H1 (cell line): ENCODE data around the gene TDRD12. TPM values are rescaled to one million over a fixed set of nuclear protein-coding genes. Genes with fewer than 3 reads are reported as not detected.
A peak's percentile ranks its signal among the peaks of the same experiment; 100 is the strongest.

Experiments used
- CTCF ChIA-PET: fragments of 300-600 bp; sonication (Branson Sonifier 250); formaldehyde crosslinking; loops from one replicate; lab custom pipeline; 2021; ENCODE audit not compliant: partially characterized antibody; lab: Charles Lee
- POLR2A ChIA-PET: fragments of 300-600 bp; sonication (Branson Sonifier 250); formaldehyde crosslinking; loops from one replicate; lab custom pipeline; 2021; ENCODE audit warnings: inconsistent platforms; ENCODE audit not compliant: partially characterized antibody; lab: Charles Lee
- DNase-seq, 2 experiments: peaks; one replicate each; pipeline versions ENCODE4 v3.0.0 to v3.0.0-alpha.2; 2010 to 2022; ENCODE audit warnings: low spot score in 2 of 2, low read depth in 1 of 2, mixed read lengths in 1 of 2
- FAIRE-seq: peaks from 2 replicates; lab custom pipeline; 2011; peaks lifted over from hg19 to GRCh38; lab: Jason Lieb, UNC
- H2AFZ ChIP-seq: 2 replicates; pipeline ENCODE4 v1.8.1; 2012; ENCODE audit warnings: low read length, inconsistent platforms
- H2AK5ac ChIP-seq: 2 replicates; pipeline ENCODE4 v1.6.1; 2013; ENCODE audit warnings: low read depth, low read length
- H2BK120ac ChIP-seq: replicated peaks from 2 replicates; pipeline ENCODE3; 2013; ENCODE audit warnings: low read depth, low read length, inconsistent platforms
- H2BK12ac ChIP-seq: 2 replicates; pipeline ENCODE4 v1.6.1; 2013; ENCODE audit warnings: low read depth, low read length
- H2BK15ac ChIP-seq: 2 replicates; pipeline ENCODE4 v1.6.1; 2013; ENCODE audit warnings: low read length
- H2BK20ac ChIP-seq: 2 replicates; pipeline ENCODE4 v1.6.1; 2013; ENCODE audit warnings: low read length
- H2BK5ac ChIP-seq: 2 replicates; pipeline ENCODE4 v1.6.1; 2013; ENCODE audit warnings: low read depth, low read length
- H3K14ac ChIP-seq: 2 replicates; pipeline ENCODE4 v1.6.1; 2013; ENCODE audit warnings: inconsistent platforms; ENCODE audit not compliant: insufficient read length
- H3K18ac ChIP-seq: 2 replicates; pipeline ENCODE4 v1.6.1; 2013; ENCODE audit warnings: low read length; ENCODE audit errors: extremely low read depth
- H3K23ac ChIP-seq: 2 replicates; pipeline ENCODE4 v1.6.1; 2013; ENCODE audit warnings: inconsistent platforms; ENCODE audit not compliant: insufficient read length
- H3K23me2 ChIP-seq: 2 replicates; pipeline ENCODE4 v1.6.1; 2013; ENCODE audit warnings: low read depth, low read length
- H3K27ac ChIP-seq: 2 replicates; pipeline ENCODE4 v1.6.1; 2011; ENCODE audit warnings: low read depth, low read length, inconsistent platforms
- H3K27me3 ChIP-seq, 4 experiments: replicated peaks in 1 of 4; 1 replicate in 1 of 4; 2 replicates in 3 of 4; pipeline versions ENCODE4 v1.6.1 to v1.8.1; 2011 to 2013; ENCODE audit warnings: low read length in 3 of 4, mild to moderate bottlenecking in 3 of 4, inconsistent platforms in 2 of 4, mixed read lengths in 2 of 4, moderate library complexity in 1 of 4; ENCODE audit not compliant: control insufficient read depth in 3 of 4, insufficient read depth in 3 of 4; ENCODE audit errors: extremely low read depth in 1 of 4
- H3K36me3 ChIP-seq, 4 experiments: 2 replicates each; pipeline versions ENCODE4 v1.6.1 to v1.8.1; 2011 to 2013; ENCODE audit warnings: mild to moderate bottlenecking in 4 of 4, low read length in 3 of 4, moderate library complexity in 2 of 4, control low read depth in 1 of 4, inconsistent platforms in 1 of 4; ENCODE audit not compliant: insufficient read depth in 4 of 4, control insufficient read depth in 2 of 4
- H3K4ac ChIP-seq: replicated peaks from 2 replicates; pipeline ENCODE3; 2013; ENCODE audit warnings: low read length, low read depth, mixed read lengths, inconsistent platforms; ENCODE audit not compliant: insufficient read length
- H3K4me1 ChIP-seq, 4 experiments: replicated peaks in 1 of 4; 1 replicate in 1 of 4; 2 replicates in 3 of 4; pipeline versions ENCODE4 v1.6.1 to v1.8.1; 2011 to 2013; ENCODE audit warnings: low read length in 3 of 4, inconsistent platforms in 2 of 4, mixed read lengths in 1 of 4; ENCODE audit not compliant: insufficient read depth in 4 of 4, control insufficient read depth in 3 of 4
- H3K4me2 ChIP-seq, 2 experiments: 2 replicates each; pipeline versions ENCODE4 v1.6.1 to v1.8.1; 2011 to 2013; ENCODE audit warnings: low read depth in 2 of 2, low read length in 2 of 2, control low read depth in 1 of 2, inconsistent platforms in 1 of 2, mild to moderate bottlenecking in 1 of 2; ENCODE audit not compliant: insufficient read depth in 1 of 2
- H3K4me3 ChIP-seq, 4 experiments: fragments of 200-600, 300-600 bp in 1 of 4; sonication (generic), shearing (Covaris generic), sonication (Bioruptor Twin) in 1 of 4; 2 replicates each; pipeline versions ENCODE4 v1.5.1 to v1.8.1; 2011 to 2016; ENCODE audit warnings: low read length in 4 of 4, low read depth in 3 of 4, control low read depth in 2 of 4, inconsistent platforms in 2 of 4, mild to moderate bottlenecking in 2 of 4, mixed read lengths in 1 of 4, moderate library complexity in 1 of 4; ENCODE audit not compliant: insufficient read depth in 2 of 4; ENCODE audit errors: extremely low read depth in 1 of 4
- H3K56ac ChIP-seq: replicated peaks from 2 replicates; pipeline ENCODE3; 2013; ENCODE audit warnings: low read depth, mild to moderate bottlenecking, mixed read lengths, low read length, inconsistent platforms; ENCODE audit not compliant: insufficient read length
- H3K79me1 ChIP-seq: 2 replicates; pipeline ENCODE4 v1.6.1; 2013; ENCODE audit warnings: low read depth, low read length, control low read depth
- H3K79me2 ChIP-seq, 2 experiments: 2 replicates each; pipeline versions ENCODE4 v1.6.1 to v1.8.1; 2012 to 2013; ENCODE audit warnings: low read length in 2 of 2, mild to moderate bottlenecking in 2 of 2, inconsistent platforms in 1 of 2; ENCODE audit not compliant: insufficient read depth in 2 of 2, control insufficient read depth in 1 of 2
- H3K9ac ChIP-seq, 4 experiments: replicated peaks in 1 of 4; 1 replicate in 1 of 4; 2 replicates in 3 of 4; pipeline versions ENCODE4 v1.6.1 to v1.8.1; 2011 to 2013; ENCODE audit warnings: low read depth in 3 of 4, low read length in 3 of 4, control low read depth in 2 of 4, mild to moderate bottlenecking in 2 of 4, moderate library complexity in 2 of 4, inconsistent platforms in 1 of 4; ENCODE audit errors: extremely low read depth in 1 of 4
- H3K9me3 ChIP-seq, 2 experiments: 2 replicates each; pipeline versions ENCODE4 v1.6.1 to v1.8.1; 2012 to 2013; ENCODE audit warnings: mild to moderate bottlenecking in 2 of 2, moderate library complexity in 2 of 2, control low read depth in 1 of 2, inconsistent platforms in 1 of 2, low read depth in 1 of 2, low read length in 1 of 2, mixed read lengths in 1 of 2; ENCODE audit not compliant: insufficient read depth in 2 of 2
- H4K20me1 ChIP-seq, 2 experiments: replicated peaks in 1 of 2; 2 replicates each; pipeline versions ENCODE3 to v1.8.1; 2011 to 2013; ENCODE audit warnings: inconsistent platforms in 2 of 2, low read length in 2 of 2, mild to moderate bottlenecking in 1 of 2; ENCODE audit not compliant: insufficient read depth in 2 of 2, control insufficient read depth in 1 of 2
- H4K5ac ChIP-seq: 2 replicates; pipeline ENCODE4 v1.6.1; 2013; ENCODE audit warnings: low read length, low read depth, mixed read lengths, inconsistent platforms; ENCODE audit not compliant: insufficient read length
- H4K8ac ChIP-seq: 2 replicates; pipeline ENCODE4 v1.8.0; 2013; ENCODE audit warnings: mild to moderate bottlenecking, moderate library complexity, low read length, inconsistent platforms; ENCODE audit not compliant: insufficient read depth; ENCODE audit errors: extremely low read depth
- H4K91ac ChIP-seq: replicated peaks from 2 replicates; pipeline ENCODE3; 2013; ENCODE audit warnings: low read length, mixed read lengths, inconsistent platforms; ENCODE audit not compliant: insufficient read length
- GTF2F1 ChIP-seq: IDR thresholded peaks from 2 replicates; pipeline ENCODE4 v1.6.1; 2012; ENCODE audit warnings: low read depth, low read length, improper control_type of control experiment, borderline replicate concordance
- WGBS, 2 experiments: shearing (Covaris generic) in 1 of 2; methylation state at CpG; one replicate each; pipeline versions ENCODE4 v1.1.6 to v1.1.7; 2013 to 2015; ENCODE audit warnings: low lambda C conversion rate in 2 of 2, mixed read lengths in 2 of 2, inconsistent platforms in 1 of 2, low coverage in 1 of 2, missing lambda C conversion rate in 1 of 2; ENCODE audit not compliant: insufficient replicate concordance in 2 of 2, insufficient coverage in 1 of 2, insufficient read length in 1 of 2; ENCODE audit errors: extremely low coverage in 1 of 2, missing lambda C conversion rate in 1 of 2; 5-methylcytosine and 5-hydroxymethylcytosine counted together
- polyA plus RNA-seq, 7 experiments: library from polyadenylated mRNA; depleted of rRNA in 3 of 7; stranded (reverse) in 5 of 7; unstranded in 2 of 7; fragments of >200 nt in 5 of 7; fragments of 200-250 nt in 2 of 7; gene quantifications; 1 replicate in 5 of 7; 2 replicates in 1 of 7; 4 replicates in 1 of 7; pipeline versions ENCODE4 v1.2.1 to v1.2.3, GENCODE V29; 2011 to 2013; ENCODE audit warnings: missing spikeins in 2 of 7, mixed read lengths in 2 of 7
- total RNA-seq: library from RNA; stranded (reverse); fragmentation: NEBNext Ultra II Directional; extraction: Animal tissue kit (Norgen Biotek cat#: 25700); gene quantifications from 2 replicates; pipeline ENCODE4 v1.2.1, GENCODE V29; 2021

Gene TDRD12
- total and polyA plus RNA-seq, 2 of the 8 experiments (the other 6 are each of a cell fraction or from before 2014, with no cell fraction given): 0.39 to 0.88 TPM

GRCh38 chr19:32828139-32828538 is 108.6 kb downstream of the TDRD12 start:
- Histone ChIP-seq H3K27ac (no peak overlapping the region), H4K5ac (no peak overlapping the region), H2BK12ac (no peak overlapping the region), H3K9ac (no peak overlapping the region), H2BK5ac (no peak overlapping the region), H3K4me1 (peaks cover 8 to 24% (median 14%) of the 10 kb centered on the region in 4 experiments; a peak in 6 of 7 replicates), H2AK5ac (no peak overlapping the region), H2AFZ (peak overlapping the region; percentile 30; the same call in 1 of the 2 replicates), H2BK120ac (no peak overlapping the region), H4K8ac (peak overlapping the region; percentile 45; the same call in 1 of the 2 replicates), H3K36me3 (no peaks in the 10 kb centered on the region), H2BK15ac (no peak overlapping the region), H3K9me3 (no peaks in the 10 kb centered on the region), H3K14ac (no peak overlapping the region), H3K27me3 (no peaks in the 10 kb centered on the region), H3K79me1 (no peaks in the 10 kb centered on the region), H4K20me1 (no peaks in the 10 kb centered on the region), H3K79me2 (no peaks in the 10 kb centered on the region), H4K91ac (no peak overlapping the region), H3K56ac (no peak overlapping the region), H3K4me3 (no peak overlapping the region), H2BK20ac (no peak overlapping the region), H3K4me2 (0 out of 4 replicates have a peak overlapping the region, but pooled peaks of 1 of the 2 experiments have one; percentile 5), H3K4ac (no peak overlapping the region), H3K23ac (no peak overlapping the region), H3K23me2 (no peaks in the 10 kb centered on the region), H3K18ac (no peak overlapping the region)
- CTCF ChIA-PET: interaction anchor here (1.2 kb wide), 1 partner anchor 11 kb away, joined by 3 read pairs; no protein-coding TSS in a partner anchor
- WGBS, 2 experiments: 52% methylated on average over 3 of the region's 4 CpGs; no CpG with 5 or more reads in 1 of the 2 experiments
- FAIRE-seq (no peak), DNase-seq (no peak)
- TF ChIP-seq GTF2F1: no peak
- POLR2A ChIA-PET: no interaction called here
